Stomach (tissue), 9 donors: ENCODE measurements around the gene TMCO4. TPM values are rescaled to one million over a fixed set of nuclear protein-coding genes. Genes with fewer than 3 reads are reported as not detected.
"Not testable (repeated sequence)": the region's sequence is repeated elsewhere in the genome, so short reads cannot be mapped to it uniquely, and the experiment has no call there.

Experiments used
- DNase-seq, 2 donors: peaks; one replicate each; pipeline versions ENCODE4 v3.0.0 to v3.0.0-alpha.2; 2013 to 2019
- H3K27ac ChIP-seq, 5 donors: fragments of 200-600 bp in 4 of 5; sonication (generic) in 4 of 5; one replicate each; pipeline ENCODE4 v1.5.1; 2013 to 2019; ENCODE audit warnings: mild to moderate bottlenecking in 1 of 5, moderate library complexity in 1 of 5
- H3K27me3 ChIP-seq, 3 donors: fragments of 200-600 bp; sonication (generic); one replicate each; pipeline ENCODE4 v1.5.1; 2017 to 2019; ENCODE audit warnings: mixed run types in 1 of 3
- H3K36me3 ChIP-seq, 4 donors: fragments of 200-600 bp; sonication (generic); 1 replicate in 3 of 4; 2 replicates in 1 of 4; pipeline ENCODE4 v1.5.1; 2016 to 2019
- H3K4me1 ChIP-seq, 4 donors: fragments of 200-600 bp; sonication (generic); one replicate each; pipeline ENCODE4 v1.5.1; 2016 to 2019
- H3K4me3 ChIP-seq, 4 donors: fragments of 200-600 bp; sonication (generic) in 3 of 4; one replicate each; pipeline ENCODE4 v1.5.1; 2016 to 2019; ENCODE audit warnings: mild to moderate bottlenecking in 1 of 4
- H3K9me3 ChIP-seq, 4 donors: fragments of 200-600 bp; sonication (generic); one replicate each; pipeline ENCODE4 v1.5.1; 2016 to 2019
- CTCF ChIP-seq, 7 experiments: fragments of 450-650 bp in 4 of 7; fragments of 200-600 bp in 3 of 7; sonication (generic) in 3 of 7; IDR thresholded peaks; one replicate each; pipeline ENCODE4 v1.5.1; 2016 to 2019; ENCODE audit warnings: antibody characterized with exemption in 7 of 7, control low read depth in 2 of 7, mild to moderate bottlenecking in 1 of 7
- EP300 ChIP-seq: sonication (generic); formaldehyde crosslinking; IDR thresholded peaks from one replicate; pipeline ENCODE4 v1.6.1; 2017; ENCODE audit warnings: antibody characterized with exemption
- POLR2A ChIP-seq, 4 donors: fragments of 450-650 bp; IDR thresholded peaks; one replicate each; pipeline ENCODE4 v1.6.1; 2016; ENCODE audit warnings: antibody characterized with exemption in 4 of 4, control low read depth in 2 of 4, mild to moderate bottlenecking in 1 of 4, moderate library complexity in 1 of 4
- POLR2AphosphoS5 ChIP-seq, 3 donors: sonication (generic); formaldehyde crosslinking; IDR thresholded peaks; one replicate each; pipeline ENCODE4 v1.6.1; 2016; ENCODE audit warnings: antibody characterized with exemption in 3 of 3
- WGBS, 5 donors: extraction: QIAGEN DNeasy Blood & Tissue Kit in 3 of 5; methylation state at CpG; one replicate each; pipeline versions ENCODE4 v1.1.5 to v1.1.7; 2013 to 2018; 5-methylcytosine and 5-hydroxymethylcytosine counted together
- intact Hi-C: fragments of 100-400 bp; cut with DNase I; formaldehyde crosslinking; loops from one replicate; pipeline ENCODE4 v1.15.1; 2023; ENCODE audit warnings: low total_unique reads
- polyA plus RNA-seq, 3 donors: library from polyadenylated mRNA; stranded (reverse); fragments of 200-250 nt; gene quantifications; one replicate each; pipeline ENCODE4 v1.2.3, GENCODE V29; 2013
- total RNA-seq, 5 donors: library from RNA; depleted of rRNA; stranded (reverse); fragments of >200 nt; gene quantifications; one replicate each; pipeline versions ENCODE4 v1.1.0 to v1.2.3, GENCODE V29; 2014 to 2016
- donor health status: healthy with polysubstance abuse.
- donor health status: Bipolar disorder and iron deficiency.
- donor health status: healthy.

The TMCO4 gene
- total and polyA plus RNA-seq, 8 donors, result 5.3 to 326 (median 24.2) TPM

GRCh38 chr1:19792237-19793002 lies 7.3 kb downstream of the TMCO4 start:
- Histone ChIP-seq H3K4me3 (no peak overlapping the region), H3K27ac (no peak overlapping the region), H3K36me3 (peaks cover 0 to 62% (median 54%) of the 10 kb centered on the region in 4 donors), H3K9me3 (no peaks in the 10 kb centered on the region), H3K27me3 (no peaks in the 10 kb centered on the region), H3K4me1 (peaks cover 0 to 7% (median 2%) of the 10 kb centered on the region in 4 donors)
- TF ChIP-seq POLR2A (IDR thresholded peaks at IDR 0.05) (no peak), EP300 (no peak), CTCF (IDR thresholded peaks at IDR 0.05) (no peak), POLR2AphosphoS5 (IDR thresholded peaks at IDR 0.05) (no peak)
- intact Hi-C loops, result no loop called here
- no peak for DNase-seq
- WGBS, 5 donors, result 86 to 95% (median 89%) methylated on average over 4 of the region's 4 CpGs

GRCh38 chr1:19790061-19790975 lies 9.4 kb downstream of the TMCO4 start:
- DNase-seq, intact Hi-C loops, H3K27me3 ChIP-seq, H3K9me3 ChIP-seq, H3K27ac ChIP-seq, H3K4me3 ChIP-seq: not testable (repeated sequence)
- H3K36me3 ChIP-seq, result peaks cover 2 to 68% (median 63%) of the 10 kb centered on the region in 4 donors
- H3K4me1 ChIP-seq, result peaks cover 0 to 15% (median 6%) of the 10 kb centered on the region in 4 donors
- 64 to 77% (median 67%) methylated on average over 9 of the region's 9 CpGs for WGBS, 5 donors

- H3K36me3 ChIP-seq, result peaks cover 4 to 79% (median 78%) of the 10 kb centered on the region in 4 donors
- no peak overlapping the region for H3K4me3 ChIP-seq
- no peaks in the 10 kb centered on the region for H3K9me3 ChIP-seq
- TF ChIP-seq CTCF (IDR thresholded peaks at IDR 0.05) (no peak), POLR2A (IDR thresholded peaks at IDR 0.05) (no peak), EP300 (no peak), POLR2AphosphoS5 (IDR thresholded peaks at IDR 0.05) (no peak)
- WGBS, 5 donors, result 26 to 61% (median 37%) methylated on average over 9 of the region's 9 CpGs
- no peaks in the 10 kb centered on the region for H3K27me3 ChIP-seq
- intact Hi-C loops, result no loop called here
- H3K4me1 ChIP-seq, result peaks cover 0 to 15% (median 6%) of the 10 kb centered on the region in 4 donors
- H3K27ac ChIP-seq, result peak overlapping the region in 1 of 5 donors; percentile 24
- peak; percentile 61 to 86 for DNase-seq
Observed at GRCh38 chr1:19786988-19787423, 12.7 kb downstream of the TMCO4 start.

GRCh38 chr1:19785660-19786059 lies 14.1 kb downstream of the TMCO4 start:
- Histone ChIP-seq H3K4me3 (no peak overlapping the region), H3K27ac (no peak overlapping the region), H3K36me3 (peaks cover 4 to 79% (median 76%) of the 10 kb centered on the region in 4 donors), H3K4me1 (peaks cover 0 to 13% (median 6%) of the 10 kb centered on the region in 4 donors), H3K9me3 (no peaks in the 10 kb centered on the region), H3K27me3 (no peaks in the 10 kb centered on the region)
- DNase-seq, result no peak
- intact Hi-C loops, result no loop called here
- no peak for TF ChIP-seq POLR2A (IDR thresholded peaks at IDR 0.05)
- TF ChIP-seq CTCF (IDR thresholded peaks at IDR 0.05), result no peak
- 71 to 74% (median 72%) methylated on average over 4 of the region's 4 CpGs for WGBS, 5 donors
